Astrocyte of the cerebellum (primary cell): ENCODE data around the gene HMX1.

Source experiments
- DNase-seq: peaks from one replicate; pipeline ENCODE4 v3.0.0-alpha.2; 2011; ENCODE audit warnings: low read depth
- H3K4me3 ChIP-seq: 2 replicates; pipeline ENCODE4 v1.5.1; 2011; ENCODE audit warnings: mild to moderate bottlenecking, low read depth, low read length, moderate library complexity
- CTCF ChIP-seq: IDR thresholded peaks from 2 replicates; pipeline ENCODE4 v1.5.1; 2012; ENCODE audit warnings: low read length, low read depth, moderate library complexity, mild to moderate bottlenecking; ENCODE audit errors: missing control alignments
- in situ Hi-C: cut with HindIII; loops from 2 replicates; pipeline ENCODE4 v1.10.0; 2017; ENCODE audit warnings: low sequenced_read_pairs

The HMX1 gene

GRCh38 chr4:8882239-8882638 lies 10.6 kb upstream of the HMX1 start:
- no peak for TF ChIP-seq CTCF

GRCh38 chr4:8880851-8881250 lies 9.2 kb upstream of the HMX1 start:
- in situ Hi-C loops: no loop called here
- no peak for TF ChIP-seq CTCF
- no peak for DNase-seq
- no peak overlapping the region for H3K4me3 ChIP-seq

More at GRCh38 chr4:8882239-8882638, 10.6 kb upstream of the HMX1 start:
- in situ Hi-C loops: no loop called here
- H3K4me3 ChIP-seq: no peak overlapping the region
- no peak for DNase-seq

- H3K4me3 ChIP-seq: no peak overlapping the region
- DNase-seq: no peak
- TF ChIP-seq CTCF: no peak
- in situ Hi-C loops: no loop called here
Observed at GRCh38 chr4:8879574-8879973, 7.9 kb upstream of the HMX1 start.

- TF ChIP-seq CTCF: no peak
- no peak overlapping the region for H3K4me3 ChIP-seq
- no peak for DNase-seq
- in situ Hi-C loops: no loop called here
Observed at GRCh38 chr4:8878421-8878820, 6.8 kb upstream of the HMX1 start.

- no peak for TF ChIP-seq CTCF
- no peak for DNase-seq
- in situ Hi-C loops: no loop called here
- no peak overlapping the region for H3K4me3 ChIP-seq
Observed at GRCh38 chr4:8877780-8878040, 6.1 kb upstream of the HMX1 start.

GRCh38 chr4:8876982-8877779 lies 5.5 kb upstream of the HMX1 start:
- no peak for DNase-seq
- in situ Hi-C loops: no loop called here
- H3K4me3 ChIP-seq: no peak overlapping the region
- no peak for TF ChIP-seq CTCF
